Panc1 (cell line): ENCODE results near the gene APAF1. TPM values are rescaled to one million over a fixed set of nuclear protein-coding genes. Genes with fewer than 3 reads are reported as not detected.

ENCODE experiments used
- ATAC-seq: fragments of 200-7000 bp; cut with Tn5 transposase; 2 replicates; pipeline ENCODE4 v1.9.1; 2020; ENCODE audit warnings: mild to moderate bottlenecking, moderate library complexity
- BruUV-seq: library from RNA; stranded (reverse); fragments of 400-500 nt; replicated peaks from 2 replicates; lab custom pipeline; 2021; lab: Mats Ljungman, UMichigan
- CTCF ChIA-PET: fragments of 300-600 bp; sonication (Branson Sonifier 250); formaldehyde crosslinking; loops from one replicate; lab custom pipeline; 2022; ENCODE audit warnings: antibody characterized with exemption; lab: Charles Lee
- POLR2A ChIA-PET: fragments of 300-600 bp; sonication (Branson Sonifier 250); formaldehyde crosslinking; loops from one replicate; lab custom pipeline; 2022; ENCODE audit warnings: antibody characterized with exemption; lab: Charles Lee
- DNase-seq: peaks from one replicate; pipeline ENCODE4 v3.0.0-alpha.2; 2010; ENCODE audit warnings: low read depth, low spot score
- H3K27ac ChIP-seq: 2 replicates; pipeline ENCODE4 v1.5.1; 2011; ENCODE audit warnings: mild to moderate bottlenecking, low read length, inconsistent platforms
- H3K27me3 ChIP-seq: fragments of 200-500 bp; sonication (Bioruptor generic); 2 replicates; pipeline ENCODE4 v1.6.0; 2014; ENCODE audit warnings: low read length, inconsistent platforms; ENCODE audit not compliant: control insufficient read depth, insufficient read depth
- H3K36me3 ChIP-seq: fragments of 200-500 bp; sonication (Bioruptor generic); 2 replicates; pipeline ENCODE4 v1.5.1; 2014; ENCODE audit warnings: inconsistent platforms, mild to moderate bottlenecking, low read length, moderate library complexity; ENCODE audit not compliant: control insufficient read depth, insufficient read depth
- H3K4me1 ChIP-seq: 2 replicates; pipeline ENCODE4 v1.5.1; 2011; ENCODE audit warnings: inconsistent platforms, mild to moderate bottlenecking, low read length, moderate library complexity; ENCODE audit not compliant: control insufficient read depth, insufficient read depth
- H3K4me3 ChIP-seq, 2 experiments: 2 replicates each; pipeline ENCODE4 v1.5.1; 2011 to 2012; ENCODE audit warnings: low read depth in 2 of 2, low read length in 2 of 2, mild to moderate bottlenecking in 2 of 2, inconsistent platforms in 1 of 2, moderate library complexity in 1 of 2
- H3K9me3 ChIP-seq: fragments of 200-500 bp; sonication (Bioruptor generic); 2 replicates; pipeline ENCODE4 v1.5.1; 2014; ENCODE audit warnings: low read depth, mild to moderate bottlenecking, inconsistent platforms, low read length, moderate library complexity; ENCODE audit not compliant: control insufficient read depth, insufficient read depth
- POLR2AphosphoS5 ChIP-seq: IDR thresholded peaks from 2 replicates; pipeline ENCODE4 v1.6.1; 2012; ENCODE audit warnings: mild to moderate bottlenecking, low read depth, low read length, moderate library complexity
- SIN3A ChIP-seq: IDR thresholded peaks from 2 replicates; pipeline ENCODE4 v1.6.1; 2012; ENCODE audit warnings: low read depth, mild to moderate bottlenecking, low read length, moderate library complexity, borderline replicate concordance; ENCODE audit not compliant: insufficient read depth
- TCF7L2 ChIP-seq: IDR thresholded peaks from 2 replicates; pipeline ENCODE4 v1.6.1; 2011; ENCODE audit warnings: mild to moderate bottlenecking, low read depth, low read length, inconsistent platforms
- in situ Hi-C: cut with HindIII; loops from 2 replicates; pipeline ENCODE4 v1.10.0; 2016; ENCODE audit warnings: low sequenced_read_pairs, low pct_unique_long_range_greater_than_20kb
- intact Hi-C: fragments of 100-400 bp; cut with micrococcal nuclease; formaldehyde crosslinking; loops from one replicate; pipeline ENCODE4 v1.10.0; 2022; ENCODE audit not compliant: unreplicated experiment
- total RNA-seq: library from RNA; stranded (reverse); gene quantifications from one replicate; pipeline ENCODE4 v1.2.1, GENCODE V29; 2021; ENCODE audit not compliant: unreplicated experiment
- TF ChIP-seq, protein P1 (sequence below), 2 experiments: IDR thresholded peaks; 2 replicates each; pipeline ENCODE4 v1.6.1; 2011 to 2012; ENCODE audit warnings: low read depth in 2 of 2, control low read depth in 1 of 2, low read length in 1 of 2, mild to moderate bottlenecking in 1 of 2, moderate library complexity in 1 of 2; ENCODE audit not compliant: insufficient read depth in 1 of 2
- TF ChIP-seq, protein P2 (sequence below): fragments of 450-650 bp; IDR thresholded peaks from 2 replicates; pipeline ENCODE4 v1.5.1; 2017; ENCODE audit warnings: mild to moderate bottlenecking

APAF1 gene
- total RNA-seq, 1 experiment from 2014 or later = 15.6 TPM

DNA sequence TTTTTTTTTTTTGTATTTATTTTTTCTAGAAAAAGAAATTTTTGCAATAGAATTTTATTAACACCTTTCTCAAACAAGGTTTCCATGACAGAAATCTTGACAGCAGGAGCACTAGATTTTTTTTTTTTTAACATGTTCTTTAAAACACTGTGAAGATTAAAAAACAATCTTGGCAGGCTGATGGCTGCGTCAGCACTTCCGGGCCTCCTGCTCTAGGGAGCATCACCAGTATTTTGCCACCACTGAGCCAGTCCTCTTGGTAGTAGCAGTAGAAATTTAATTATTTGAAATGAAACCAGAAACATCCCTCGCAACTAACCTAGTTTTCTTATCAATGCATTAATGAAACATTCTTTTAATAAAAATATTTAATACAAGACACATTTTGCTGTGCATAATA is 99.6 kb downstream of the APAF1 start:
- TF ChIP-seq TCF7L2 = no peak
- H3K27ac ChIP-seq = no peak overlapping the region
- DNase-seq (no peak), ATAC-seq (no peak)
- BruUV-seq = no TSS peak
- H3K4me3 ChIP-seq = no peak overlapping the region
- in situ Hi-C loops (no loop called here), intact Hi-C loops (no loop called here)
- H3K9me3 ChIP-seq = no peaks in the 10 kb centered on the region
- no peaks in the 10 kb centered on the region for H3K36me3 ChIP-seq
- ChIA-PET POLR2A (no interaction called here), CTCF (no interaction called here)
- no peaks in the 10 kb centered on the region for H3K27me3 ChIP-seq
- H3K4me1 ChIP-seq = no peaks in the 10 kb centered on the region

DNA sequence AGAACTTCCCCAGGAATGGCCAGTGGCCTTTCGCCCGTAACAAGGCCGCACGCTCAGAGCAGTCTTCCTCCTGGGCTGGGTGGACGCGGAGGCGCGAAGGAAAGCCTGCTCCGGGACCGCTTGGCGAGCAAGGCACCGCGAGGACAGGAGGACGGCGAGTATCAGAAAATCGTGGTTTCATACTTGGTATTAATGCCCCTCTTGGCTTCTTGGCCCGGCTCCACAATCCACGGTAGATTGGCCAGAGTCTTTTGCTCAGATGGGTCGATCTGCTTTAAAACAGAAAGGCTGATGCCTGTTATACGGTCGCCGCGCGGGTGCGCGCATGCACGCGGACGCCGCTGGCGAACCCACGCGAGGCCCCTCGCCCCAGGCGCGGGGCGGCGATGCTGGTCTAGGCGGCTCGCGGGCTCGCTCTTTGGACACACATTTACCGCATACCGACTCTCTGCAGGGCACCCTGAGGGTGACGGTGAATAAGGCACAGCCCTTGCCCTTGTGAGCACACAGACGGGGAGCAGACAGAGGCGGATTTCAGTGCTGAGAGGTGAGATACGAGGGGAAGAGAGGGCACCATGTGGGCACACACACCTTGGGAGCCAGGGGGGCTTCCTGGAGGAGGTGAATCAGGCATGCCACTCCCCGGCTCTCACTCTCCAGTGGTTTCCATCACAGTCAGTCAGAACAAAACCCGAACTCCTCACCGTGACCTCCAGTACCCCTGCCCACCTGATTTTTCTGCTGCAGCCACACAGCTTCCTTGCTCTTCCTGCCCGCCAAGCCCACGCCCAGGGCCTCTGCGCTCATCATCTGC is 100.7 kb downstream of the APAF1 start:
- in situ Hi-C loops = no loop called here
- Histone ChIP-seq H3K36me3 (no peaks in the 10 kb centered on the region), H3K9me3 (no peaks in the 10 kb centered on the region), H3K27ac (no peak overlapping the region), H3K4me3 (no peak overlapping the region; a peak in 1 of 4 replicates), H3K27me3 (no peaks in the 10 kb centered on the region), H3K4me1 (no peaks in the 10 kb centered on the region)
- TF ChIP-seq SIN3A (no peak), POLR2AphosphoS5 (no peak), TCF7L2 (no peak)
- TF ChIP-seq, protein P1, sequence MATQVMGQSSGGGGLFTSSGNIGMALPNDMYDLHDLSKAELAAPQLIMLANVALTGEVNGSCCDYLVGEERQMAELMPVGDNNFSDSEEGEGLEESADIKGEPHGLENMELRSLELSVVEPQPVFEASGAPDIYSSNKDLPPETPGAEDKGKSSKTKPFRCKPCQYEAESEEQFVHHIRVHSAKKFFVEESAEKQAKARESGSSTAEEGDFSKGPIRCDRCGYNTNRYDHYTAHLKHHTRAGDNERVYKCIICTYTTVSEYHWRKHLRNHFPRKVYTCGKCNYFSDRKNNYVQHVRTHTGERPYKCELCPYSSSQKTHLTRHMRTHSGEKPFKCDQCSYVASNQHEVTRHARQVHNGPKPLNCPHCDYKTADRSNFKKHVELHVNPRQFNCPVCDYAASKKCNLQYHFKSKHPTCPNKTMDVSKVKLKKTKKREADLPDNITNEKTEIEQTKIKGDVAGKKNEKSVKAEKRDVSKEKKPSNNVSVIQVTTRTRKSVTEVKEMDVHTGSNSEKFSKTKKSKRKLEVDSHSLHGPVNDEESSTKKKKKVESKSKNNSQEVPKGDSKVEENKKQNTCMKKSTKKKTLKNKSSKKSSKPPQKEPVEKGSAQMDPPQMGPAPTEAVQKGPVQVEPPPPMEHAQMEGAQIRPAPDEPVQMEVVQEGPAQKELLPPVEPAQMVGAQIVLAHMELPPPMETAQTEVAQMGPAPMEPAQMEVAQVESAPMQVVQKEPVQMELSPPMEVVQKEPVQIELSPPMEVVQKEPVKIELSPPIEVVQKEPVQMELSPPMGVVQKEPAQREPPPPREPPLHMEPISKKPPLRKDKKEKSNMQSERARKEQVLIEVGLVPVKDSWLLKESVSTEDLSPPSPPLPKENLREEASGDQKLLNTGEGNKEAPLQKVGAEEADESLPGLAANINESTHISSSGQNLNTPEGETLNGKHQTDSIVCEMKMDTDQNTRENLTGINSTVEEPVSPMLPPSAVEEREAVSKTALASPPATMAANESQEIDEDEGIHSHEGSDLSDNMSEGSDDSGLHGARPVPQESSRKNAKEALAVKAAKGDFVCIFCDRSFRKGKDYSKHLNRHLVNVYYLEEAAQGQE (IDR thresholded peaks at IDR 0.05; ENCODE audit: insufficient read depth in 1 of 2, low read depth in 2 of 2, low read length in 1 of 2) = no peak
- TF ChIP-seq, protein P2, sequence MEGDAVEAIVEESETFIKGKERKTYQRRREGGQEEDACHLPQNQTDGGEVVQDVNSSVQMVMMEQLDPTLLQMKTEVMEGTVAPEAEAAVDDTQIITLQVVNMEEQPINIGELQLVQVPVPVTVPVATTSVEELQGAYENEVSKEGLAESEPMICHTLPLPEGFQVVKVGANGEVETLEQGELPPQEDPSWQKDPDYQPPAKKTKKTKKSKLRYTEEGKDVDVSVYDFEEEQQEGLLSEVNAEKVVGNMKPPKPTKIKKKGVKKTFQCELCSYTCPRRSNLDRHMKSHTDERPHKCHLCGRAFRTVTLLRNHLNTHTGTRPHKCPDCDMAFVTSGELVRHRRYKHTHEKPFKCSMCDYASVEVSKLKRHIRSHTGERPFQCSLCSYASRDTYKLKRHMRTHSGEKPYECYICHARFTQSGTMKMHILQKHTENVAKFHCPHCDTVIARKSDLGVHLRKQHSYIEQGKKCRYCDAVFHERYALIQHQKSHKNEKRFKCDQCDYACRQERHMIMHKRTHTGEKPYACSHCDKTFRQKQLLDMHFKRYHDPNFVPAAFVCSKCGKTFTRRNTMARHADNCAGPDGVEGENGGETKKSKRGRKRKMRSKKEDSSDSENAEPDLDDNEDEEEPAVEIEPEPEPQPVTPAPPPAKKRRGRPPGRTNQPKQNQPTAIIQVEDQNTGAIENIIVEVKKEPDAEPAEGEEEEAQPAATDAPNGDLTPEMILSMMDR = no peak
- POLR2A ChIA-PET = no interaction called here
- intact Hi-C loops = no loop called here
- no peak for DNase-seq
- CTCF ChIA-PET = no interaction called here
- no peak for ATAC-seq
- BruUV-seq = no TSS peak

DNA sequence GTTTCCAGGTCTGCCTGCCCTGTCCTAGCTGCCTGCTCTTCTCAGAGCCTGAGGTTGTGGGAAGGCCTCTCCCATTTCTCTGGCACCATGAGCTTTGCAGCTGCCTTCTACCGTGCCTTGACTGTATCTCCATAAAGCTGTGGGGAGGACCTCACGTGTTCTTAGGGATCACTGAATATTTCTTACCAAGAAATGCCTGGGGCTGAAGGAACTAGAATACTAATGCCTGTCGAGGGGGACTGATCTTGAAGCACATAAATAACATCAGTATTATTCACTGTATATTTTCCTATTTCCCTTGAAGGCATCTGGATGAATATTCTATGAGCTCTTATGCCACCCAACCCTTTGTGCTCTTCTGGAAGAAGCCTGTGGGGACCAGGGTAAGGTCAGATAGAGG is 103.4 kb downstream of the APAF1 start:
- ChIA-PET POLR2A (no interaction called here), CTCF (interaction anchor here (0.7 kb wide), 1 partner anchor 22 kb away, joined by 3 read pairs; no protein-coding TSS in a partner anchor)
- Histone ChIP-seq H3K36me3 (no peaks in the 10 kb centered on the region), H3K9me3 (no peaks in the 10 kb centered on the region), H3K27me3 (no peaks in the 10 kb centered on the region), H3K27ac (no peak overlapping the region), H3K4me3 (no peak overlapping the region), H3K4me1 (no peaks in the 10 kb centered on the region; the same call in 1 of the 2 replicates)
- intact Hi-C loops (no loop called here), in situ Hi-C loops (no loop called here)
- TF ChIP-seq, protein P1 (IDR thresholded peaks at IDR 0.05; ENCODE audit: insufficient read depth in 1 of 2, low read depth in 2 of 2, low read length in 1 of 2) = no peak
- TF ChIP-seq POLR2AphosphoS5 (no peak), SIN3A (no peak), TCF7L2 (no peak)
- TF ChIP-seq, protein P2 = no peak
- no peak for DNase-seq
- no TSS peak for BruUV-seq
- no peak for ATAC-seq
